Neural progenitor cell (in vitro differentiated cells): ENCODE results near the gene FRMPD1.

ENCODE experiments used
- EZH2phosphoT487 ChIP-seq: fragments of 200-600 bp; sonication (generic); IDR thresholded peaks from 2 replicates; pipeline ENCODE4 v1.6.1; 2017; ENCODE audit warnings: antibody characterized with exemption
- TF ChIP-seq, protein P1 (sequence below): fragments of 200-600 bp; sonication (generic); IDR thresholded peaks from 2 replicates; pipeline ENCODE4 v1.5.1; 2017; ENCODE audit warnings: antibody characterized with exemption, mild to moderate bottlenecking

DNA sequence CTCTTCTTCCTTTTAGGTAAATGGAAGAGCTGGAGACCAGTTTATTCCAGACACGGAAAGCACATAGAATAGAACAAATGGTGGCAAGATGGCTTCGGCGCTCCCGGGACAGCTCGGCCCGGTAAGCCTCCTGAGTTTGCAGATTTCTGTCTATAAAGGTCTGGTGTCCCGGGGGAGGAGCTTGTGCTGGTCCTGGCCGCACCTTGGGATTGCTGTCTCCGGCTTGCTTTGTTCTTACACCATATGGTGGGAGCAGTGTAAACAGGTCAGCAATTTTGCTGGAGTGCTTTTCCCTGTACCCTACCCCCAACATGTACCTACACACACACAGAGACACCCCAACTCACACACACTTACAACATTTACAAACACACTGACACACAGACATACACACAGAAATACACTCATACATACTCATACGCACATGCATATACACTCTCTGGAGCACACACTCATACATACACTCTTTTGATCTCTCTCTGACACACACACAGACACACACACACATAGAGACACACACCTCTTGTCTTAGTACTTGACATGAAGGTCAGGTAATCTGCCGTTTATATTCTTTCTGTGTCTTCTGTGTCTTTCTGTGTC, 42.0 kb downstream of the FRMPD1 start:
- TF ChIP-seq, protein P1, sequence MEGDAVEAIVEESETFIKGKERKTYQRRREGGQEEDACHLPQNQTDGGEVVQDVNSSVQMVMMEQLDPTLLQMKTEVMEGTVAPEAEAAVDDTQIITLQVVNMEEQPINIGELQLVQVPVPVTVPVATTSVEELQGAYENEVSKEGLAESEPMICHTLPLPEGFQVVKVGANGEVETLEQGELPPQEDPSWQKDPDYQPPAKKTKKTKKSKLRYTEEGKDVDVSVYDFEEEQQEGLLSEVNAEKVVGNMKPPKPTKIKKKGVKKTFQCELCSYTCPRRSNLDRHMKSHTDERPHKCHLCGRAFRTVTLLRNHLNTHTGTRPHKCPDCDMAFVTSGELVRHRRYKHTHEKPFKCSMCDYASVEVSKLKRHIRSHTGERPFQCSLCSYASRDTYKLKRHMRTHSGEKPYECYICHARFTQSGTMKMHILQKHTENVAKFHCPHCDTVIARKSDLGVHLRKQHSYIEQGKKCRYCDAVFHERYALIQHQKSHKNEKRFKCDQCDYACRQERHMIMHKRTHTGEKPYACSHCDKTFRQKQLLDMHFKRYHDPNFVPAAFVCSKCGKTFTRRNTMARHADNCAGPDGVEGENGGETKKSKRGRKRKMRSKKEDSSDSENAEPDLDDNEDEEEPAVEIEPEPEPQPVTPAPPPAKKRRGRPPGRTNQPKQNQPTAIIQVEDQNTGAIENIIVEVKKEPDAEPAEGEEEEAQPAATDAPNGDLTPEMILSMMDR, result no peak
- TF ChIP-seq EZH2phosphoT487, result no peak
